Activated naive CD4-positive, alpha-beta T cell treated with Interleukin-2 at 50 U/mL for 16 hours (primary cell): ENCODE data around the gene PKD1.

Source experiments
- DNase-seq: peaks from one replicate; pipeline ENCODE4 v3.0.0-alpha.2; 2020

PKD1 gene

DNA sequence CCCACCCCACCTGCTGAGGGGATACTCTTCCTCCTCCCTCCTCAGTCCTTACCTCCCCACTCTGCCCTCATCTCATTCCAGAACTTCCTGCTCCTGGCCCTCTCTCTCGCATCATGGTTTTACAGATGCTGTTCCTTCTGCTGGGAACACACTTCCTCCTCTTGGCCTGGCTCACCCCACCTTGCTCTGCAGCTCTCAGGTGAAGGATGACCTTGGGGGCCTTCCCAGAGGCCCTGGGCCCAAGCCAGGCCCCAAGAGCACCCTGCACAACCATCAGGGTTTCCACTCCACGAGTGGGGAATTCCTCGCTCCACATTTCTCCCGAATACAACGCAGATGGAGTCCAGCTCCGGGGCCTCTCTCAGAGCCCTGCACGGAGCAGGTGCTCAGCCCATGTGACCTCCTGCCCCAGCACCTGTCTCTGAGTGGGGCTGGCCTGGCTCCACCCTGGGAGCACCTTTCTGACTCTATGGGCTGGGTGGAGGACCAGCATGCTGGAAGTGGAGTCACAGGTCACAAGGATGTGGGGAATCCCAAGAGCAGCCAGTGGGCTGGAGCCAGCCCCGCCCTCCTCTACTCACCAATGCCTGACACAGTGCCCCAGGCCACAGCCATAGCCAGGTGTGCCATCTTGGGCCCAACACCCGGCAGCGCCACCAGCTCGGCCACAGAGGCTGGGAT lies 92.6 kb downstream of the PKD1 start:
- DNase-seq = no peak

DNA sequence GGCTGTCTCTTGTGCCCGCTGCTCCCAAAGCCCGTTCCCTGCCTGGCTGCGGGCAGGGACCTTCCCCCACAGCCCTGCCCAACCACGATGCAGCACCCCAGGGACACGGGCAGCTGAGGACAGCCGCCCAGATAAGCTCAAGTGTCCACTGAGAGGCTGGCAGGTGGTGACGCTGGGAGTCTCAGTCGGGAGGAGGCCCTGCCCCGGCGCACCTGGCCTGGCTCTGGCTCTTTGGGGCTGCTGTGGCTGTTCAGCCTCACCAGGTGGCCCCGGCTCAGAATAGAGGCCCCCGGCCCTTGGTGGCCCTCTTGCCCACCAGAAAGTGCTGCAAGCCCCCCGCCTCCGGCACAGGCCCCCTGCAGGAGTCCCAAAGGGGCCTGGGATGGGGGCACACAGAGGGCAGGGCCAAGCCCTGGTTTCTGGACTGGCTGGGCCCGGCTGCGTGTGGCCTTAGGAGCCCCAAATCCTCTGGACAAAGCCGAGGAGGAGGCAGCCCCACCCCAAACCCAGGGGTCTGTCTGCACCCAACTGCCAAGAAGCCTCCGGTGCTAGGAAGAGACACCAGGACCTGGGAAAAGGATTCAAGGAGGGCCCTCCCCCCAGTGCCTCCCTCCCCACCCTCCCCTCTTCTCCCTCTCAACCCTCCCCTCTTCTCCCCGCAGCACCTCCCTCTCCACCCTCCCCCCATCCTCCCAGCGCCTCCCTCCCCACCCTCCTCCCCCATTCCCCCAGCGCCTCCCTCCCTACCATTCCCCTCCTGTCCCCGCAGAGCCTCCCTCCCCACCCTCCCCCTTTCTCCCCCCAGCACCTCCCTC lies 93.3 kb downstream of the PKD1 start:
- DNase-seq = no peak

DNA sequence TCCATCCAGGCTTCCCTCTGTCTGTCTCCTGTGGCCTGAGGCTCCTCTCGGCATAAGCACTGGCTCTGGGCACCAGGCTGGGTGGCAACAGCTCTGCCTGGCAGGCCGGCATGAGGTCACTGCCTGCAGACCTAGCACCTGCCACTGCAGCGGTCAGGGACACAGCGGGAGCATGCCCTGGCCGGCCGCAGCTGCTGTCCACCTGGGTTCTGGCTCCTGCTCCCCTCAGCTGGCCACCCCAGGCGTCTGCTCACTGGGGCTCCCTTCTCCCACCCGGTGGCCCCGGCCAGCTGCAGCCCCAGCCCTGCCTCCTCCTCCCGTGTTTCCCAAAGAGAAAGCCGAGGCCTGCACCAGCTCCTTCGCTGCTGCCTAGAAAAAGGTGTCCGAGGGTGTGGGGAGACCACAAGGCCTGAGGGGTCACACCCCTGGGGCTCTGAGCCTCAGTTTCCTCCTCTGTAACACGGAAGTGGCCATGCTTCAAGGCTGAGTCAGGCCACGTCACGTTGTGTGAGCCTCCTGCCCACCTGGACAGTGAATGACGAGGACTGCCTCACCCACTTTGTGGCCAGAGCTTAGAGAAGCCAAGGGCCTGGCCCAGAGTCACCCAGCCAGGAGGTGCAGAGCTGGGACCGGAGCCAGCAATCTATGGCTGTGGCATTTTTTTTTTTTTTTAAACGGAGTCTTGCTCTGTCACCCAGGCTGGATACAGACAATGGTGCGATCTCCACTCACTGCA lies 94.7 kb downstream of the PKD1 start:
- DNase-seq = no peak

DNA sequence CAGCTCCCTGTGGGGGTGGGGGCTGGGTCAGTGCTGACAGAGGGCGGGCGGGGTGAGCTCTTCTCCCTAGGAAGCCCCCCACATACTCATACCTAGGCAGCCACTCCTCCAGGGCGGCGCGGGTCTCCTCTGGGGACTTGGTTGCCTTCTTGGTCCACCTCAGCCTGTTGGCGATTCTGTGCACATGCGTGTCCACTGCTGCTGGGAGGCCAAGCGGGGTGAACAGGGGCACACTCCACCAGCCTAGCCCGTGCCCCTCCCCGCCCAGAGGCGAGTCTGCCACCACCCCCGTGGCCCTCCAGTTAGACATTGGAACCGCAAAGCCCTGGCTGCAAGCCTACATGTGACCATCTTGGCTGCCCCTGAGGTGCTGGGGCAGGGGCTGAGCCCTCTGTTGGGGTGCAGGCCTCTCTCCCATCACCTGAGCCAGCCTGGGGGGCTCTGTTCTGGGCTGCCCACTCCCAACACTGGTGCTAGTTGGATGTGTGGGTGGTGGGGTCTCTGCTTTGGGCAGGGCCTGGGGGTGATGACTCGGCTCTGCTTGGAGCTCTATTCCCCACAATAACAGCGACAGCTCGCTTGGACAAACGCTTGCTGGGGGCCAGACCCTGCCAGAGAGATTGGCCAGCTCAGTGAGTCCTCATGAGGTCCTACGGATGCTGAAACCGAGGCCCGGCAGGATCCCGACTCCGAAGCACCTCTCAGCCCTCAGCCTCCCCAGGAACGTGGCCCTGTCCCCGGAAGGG lies 95.5 kb downstream of the PKD1 start:
- no peak for DNase-seq

DNA sequence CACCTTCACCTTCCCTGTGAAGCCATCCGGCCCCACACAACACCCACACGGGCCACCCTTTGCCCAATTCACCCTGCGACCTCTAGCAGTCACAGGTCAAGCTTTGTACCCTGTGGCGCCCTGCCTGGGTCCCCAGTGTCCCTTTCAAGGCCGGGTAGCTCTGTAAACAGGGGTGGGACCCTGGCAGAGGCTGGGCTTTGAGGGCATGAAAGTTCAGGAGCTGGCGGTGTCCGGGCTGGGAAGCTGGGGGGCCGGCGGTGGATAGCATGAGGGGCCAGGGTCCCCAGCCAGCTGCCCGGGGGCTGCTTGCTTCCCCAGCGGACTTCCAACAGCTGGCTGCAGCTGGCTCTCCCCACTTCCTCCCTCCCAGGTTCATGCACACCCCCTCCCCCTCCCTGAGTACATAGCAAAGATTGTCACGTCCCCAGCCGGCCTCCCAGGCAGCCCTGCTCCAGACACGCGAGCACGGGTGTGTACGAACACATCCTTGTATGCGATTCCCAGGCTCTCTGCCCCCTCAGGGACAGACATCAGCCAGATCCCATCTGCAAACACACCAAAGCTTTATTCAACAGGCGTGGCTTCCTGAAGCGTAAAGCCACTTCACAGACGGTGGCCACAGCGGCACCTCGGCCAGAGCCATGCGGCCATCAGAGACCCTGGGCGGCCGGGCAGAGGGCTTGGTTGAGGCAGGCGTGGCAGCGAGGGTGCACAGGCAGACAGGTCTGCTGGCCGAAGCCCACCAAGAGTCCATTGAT lies 96.2 kb downstream of the PKD1 start:
- no peak for DNase-seq
